ENCODE results near the gene BASP1.
"Not testable (repeated sequence)": the region's sequence is repeated elsewhere in the genome, so short reads cannot be mapped to it uniquely, and the experiment has no call there.

Gene BASP1

GRCh38 chr5:17315710-17316221 is 98.3 kb downstream of the BASP1 start:
- no peak for FAIRE-seq
- DNase-seq (ENCODE audit: low spot score): no peak

- no peak for FAIRE-seq
- no peak for DNase-seq (ENCODE audit: low spot score)
These were observed 99.6 kb downstream of the BASP1 start for GRCh38 chr5:17316970-17317459.

DNA sequence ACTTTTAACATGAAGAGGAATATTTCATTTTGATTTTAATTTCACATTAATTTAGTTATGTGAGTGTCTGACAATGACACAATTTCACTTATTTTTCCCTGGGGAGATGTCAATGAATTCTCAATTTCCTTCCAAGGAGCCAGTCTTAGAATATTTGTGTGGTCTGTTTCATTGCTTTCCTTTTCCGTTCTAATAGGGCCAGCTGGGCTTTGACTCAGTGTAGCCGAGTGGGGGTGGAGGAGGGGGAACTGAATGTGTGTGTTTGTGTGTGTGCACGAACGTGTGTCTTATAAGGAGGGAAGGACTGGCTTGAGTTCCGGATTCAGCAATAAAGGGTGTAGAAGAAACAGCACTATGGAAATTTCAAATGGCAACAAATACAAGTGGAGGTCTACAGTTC is 100.0 kb downstream of the BASP1 start:
- DNase-seq (ENCODE audit: low spot score) (no peak), FAIRE-seq (no peak)

DNA sequence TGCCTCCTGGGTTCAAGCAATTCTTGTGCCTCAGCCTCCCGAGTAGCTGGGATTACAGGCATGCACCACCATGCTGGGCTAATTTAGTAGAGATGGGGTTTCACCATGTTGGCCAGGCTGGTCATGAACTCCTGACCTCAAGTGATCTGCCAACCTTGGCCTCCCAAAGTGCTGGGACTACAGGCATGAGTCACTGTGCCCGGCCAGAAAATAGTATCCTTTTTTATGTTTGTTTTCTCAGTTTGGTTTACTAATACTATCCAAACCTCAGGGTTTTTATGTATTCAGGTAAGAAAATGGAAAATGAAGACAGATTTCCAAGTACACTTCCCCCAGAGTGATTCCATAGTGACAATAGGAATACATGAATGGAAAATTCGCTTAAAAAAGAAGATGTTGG is 101.7 kb downstream of the BASP1 start:
- not testable (repeated sequence) for FAIRE-seq

DNA sequence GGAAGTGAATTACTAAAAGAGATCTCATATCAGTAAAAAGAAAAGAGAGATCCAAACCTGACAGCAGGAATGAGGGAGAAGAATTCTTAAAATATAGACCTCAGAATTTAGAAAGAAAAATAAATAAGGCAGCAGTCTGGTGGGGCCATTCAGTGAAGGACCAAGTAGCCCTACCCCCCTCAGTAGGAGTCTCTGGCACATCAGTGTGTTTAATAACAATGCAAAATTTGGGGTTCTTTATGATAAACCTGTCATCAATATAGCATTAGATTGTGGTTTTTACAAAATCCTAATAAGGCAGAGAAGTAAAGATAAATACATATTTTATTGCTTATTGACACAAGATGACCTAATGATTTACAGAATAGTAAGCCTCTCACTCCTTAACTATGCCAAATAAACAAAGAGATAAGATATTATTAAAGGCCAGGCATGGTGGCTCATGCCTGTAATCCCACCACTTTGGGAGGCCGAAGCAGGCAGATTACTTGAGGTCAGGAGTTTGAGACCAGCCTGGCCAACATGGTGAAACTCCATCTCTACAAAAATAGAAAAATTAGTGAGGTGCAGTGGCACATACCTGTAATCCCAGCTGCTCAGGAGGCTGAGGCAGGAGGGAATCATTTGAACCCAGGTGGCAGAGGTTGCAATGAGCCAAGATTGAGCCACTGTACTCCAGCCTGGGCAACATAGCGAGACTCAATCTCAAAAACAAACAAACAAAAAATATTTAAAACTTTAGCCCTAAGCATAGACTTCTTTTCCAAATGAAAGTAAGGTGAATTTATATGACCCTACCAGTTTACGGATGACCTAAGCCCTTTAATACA is 108.6 kb downstream of the BASP1 start:
- DNase-seq (ENCODE audit: low spot score) (no peak), FAIRE-seq (no peak)

More for the DNA sequence above, 101.7 kb downstream of the BASP1 start:
- DNase-seq (ENCODE audit: low spot score): not testable (repeated sequence)
